ENCODE measurements around the gene YTHDC1.
"Not testable (repeated sequence)": the region's sequence is repeated elsewhere in the genome, so short reads cannot be mapped to it uniquely, and the experiment has no call there.

YTHDC1 gene

DNA sequence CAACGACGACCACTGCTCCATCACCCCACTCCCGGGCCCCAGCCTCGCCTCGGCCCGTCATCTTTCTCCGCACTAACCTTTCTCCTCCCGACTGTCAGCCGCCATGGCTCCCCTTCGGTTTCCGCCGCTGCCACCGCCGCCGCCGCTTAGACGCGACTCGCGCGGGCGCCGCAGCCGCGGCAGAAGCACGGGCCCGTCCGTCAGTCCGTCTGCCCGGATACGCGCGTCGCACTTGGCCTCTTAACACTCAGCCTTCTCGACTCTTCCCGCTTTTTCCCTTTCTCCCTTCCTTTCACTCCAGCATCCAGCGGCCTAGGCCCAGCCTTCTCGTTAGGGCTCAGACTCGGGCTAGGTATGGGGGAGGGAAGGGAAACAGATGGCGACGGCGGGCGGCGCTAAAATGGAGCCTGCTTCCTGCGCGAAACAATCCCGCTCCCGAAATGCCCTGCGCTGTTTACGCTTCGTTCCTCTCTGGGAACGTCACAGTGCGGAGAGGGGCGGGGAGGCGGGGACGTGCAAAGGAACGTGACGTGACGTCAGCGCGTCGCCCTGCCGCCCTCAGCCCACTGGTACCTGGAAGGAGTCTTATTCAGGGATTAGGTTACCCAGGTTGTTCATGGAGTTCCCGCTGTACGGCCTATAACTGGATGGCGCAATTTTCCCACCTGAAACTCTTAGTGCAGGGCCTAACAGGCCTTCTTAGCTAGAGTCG lies at the start of gene YTHDC1:
YTHDC1 (minus strand) TSS at position 442 of the 712 bp plus-strand sequence; CDS start at position 105, 337 bp downstream.
- in situ Hi-C loops (cut with MboI; ENCODE audit: low sequenced_read_pairs): no loop called here

DNA sequence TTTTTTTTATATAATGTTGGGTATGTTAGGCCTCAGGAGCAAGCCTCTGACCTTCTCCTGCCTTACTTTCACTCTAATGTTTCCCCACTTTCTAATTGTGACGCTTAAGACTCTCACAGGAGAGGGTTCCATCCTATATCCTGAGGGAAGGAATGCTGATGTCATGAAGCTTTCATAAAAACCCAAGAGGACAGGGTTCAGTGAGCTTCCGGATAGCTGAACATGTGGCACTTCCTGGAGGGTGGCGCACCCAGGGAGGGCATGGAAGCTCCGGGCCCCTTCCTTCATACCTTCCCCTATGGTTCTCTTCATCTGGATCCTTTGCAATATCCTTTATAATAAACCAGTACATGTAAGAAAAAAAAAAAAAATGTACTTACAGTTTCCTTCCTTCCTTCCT lies 49.4 kb upstream of the YTHDC1 start:
- in situ Hi-C loops (cut with MboI; ENCODE audit: low sequenced_read_pairs): no loop called here

DNA sequence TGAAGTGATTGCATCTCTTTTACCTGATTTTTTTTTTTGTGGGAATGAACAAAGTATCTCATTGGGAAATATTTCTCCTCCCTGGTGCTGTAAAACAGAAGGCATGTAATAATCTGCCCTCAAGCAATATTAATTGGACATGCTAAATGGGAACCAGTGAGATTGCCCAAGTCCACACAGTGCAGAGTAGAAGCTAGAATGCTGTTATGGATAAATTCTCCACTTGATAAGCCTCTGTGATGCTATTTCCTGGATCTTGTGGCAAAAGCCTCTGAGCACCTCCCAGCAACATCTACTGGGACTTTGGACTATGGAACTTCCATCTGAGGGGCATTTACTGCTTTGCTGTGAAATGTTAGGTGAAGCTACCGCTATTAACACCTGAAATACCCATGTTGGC lies 46.9 kb upstream of the YTHDC1 start:
- in situ Hi-C loops (cut with MboI; ENCODE audit: low sequenced_read_pairs): no loop called here

DNA sequence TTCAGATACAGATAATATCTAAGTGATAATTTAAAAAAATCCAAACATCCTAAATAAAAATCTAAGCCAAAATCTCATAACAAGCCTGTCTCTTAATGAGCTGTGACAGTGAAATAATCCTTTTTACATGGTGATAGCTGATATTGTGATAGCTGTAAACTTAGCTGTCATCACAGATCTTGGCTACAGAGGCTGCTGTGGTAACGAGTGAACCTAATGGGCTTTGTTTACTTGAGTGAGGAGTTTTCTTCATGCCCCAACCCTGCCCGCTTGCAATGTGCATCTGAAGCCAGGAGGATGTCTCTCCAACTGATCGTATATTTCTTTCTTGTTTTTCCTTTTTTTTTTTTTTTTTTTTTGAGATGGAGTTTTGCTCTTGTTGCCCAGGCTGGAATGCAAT lies 41.5 kb upstream of the YTHDC1 start:
- in situ Hi-C loops (cut with MboI; ENCODE audit: low sequenced_read_pairs): no loop called here

DNA sequence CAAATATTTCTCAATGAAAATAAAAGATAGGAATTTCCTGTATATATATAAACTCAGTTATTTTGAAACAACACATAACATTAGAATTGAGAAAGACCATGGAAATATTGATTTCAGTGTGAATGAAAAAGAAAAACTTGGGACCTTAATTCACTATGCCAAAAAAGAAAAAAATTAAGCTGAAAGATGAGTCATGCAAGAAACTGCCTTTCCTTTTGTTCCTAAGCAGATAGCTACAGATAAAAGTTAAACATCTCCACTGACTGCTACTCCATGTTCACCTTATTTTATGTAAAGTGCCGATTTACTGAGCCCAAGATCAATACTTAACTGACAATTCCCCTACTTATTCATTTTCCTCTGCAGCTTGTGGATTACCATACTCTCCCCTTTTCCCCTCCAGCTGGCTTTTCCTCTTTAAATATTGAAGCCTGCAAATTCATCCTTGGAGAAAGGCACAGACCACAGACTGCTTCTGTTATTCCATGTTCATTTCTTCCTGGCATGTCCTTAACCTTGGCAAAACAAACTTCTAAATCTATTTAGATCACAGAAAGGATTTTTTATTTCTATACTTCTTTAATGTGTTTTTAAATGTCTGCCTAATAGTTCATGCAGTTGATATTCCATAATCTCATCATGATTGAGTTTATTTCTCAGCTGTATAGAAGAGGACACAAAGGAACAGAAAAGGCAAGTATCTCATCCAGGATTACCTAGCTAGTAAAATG lies 40.5 kb upstream of the YTHDC1 start:
- in situ Hi-C loops (cut with MboI; ENCODE audit: low sequenced_read_pairs): no loop called here

DNA sequence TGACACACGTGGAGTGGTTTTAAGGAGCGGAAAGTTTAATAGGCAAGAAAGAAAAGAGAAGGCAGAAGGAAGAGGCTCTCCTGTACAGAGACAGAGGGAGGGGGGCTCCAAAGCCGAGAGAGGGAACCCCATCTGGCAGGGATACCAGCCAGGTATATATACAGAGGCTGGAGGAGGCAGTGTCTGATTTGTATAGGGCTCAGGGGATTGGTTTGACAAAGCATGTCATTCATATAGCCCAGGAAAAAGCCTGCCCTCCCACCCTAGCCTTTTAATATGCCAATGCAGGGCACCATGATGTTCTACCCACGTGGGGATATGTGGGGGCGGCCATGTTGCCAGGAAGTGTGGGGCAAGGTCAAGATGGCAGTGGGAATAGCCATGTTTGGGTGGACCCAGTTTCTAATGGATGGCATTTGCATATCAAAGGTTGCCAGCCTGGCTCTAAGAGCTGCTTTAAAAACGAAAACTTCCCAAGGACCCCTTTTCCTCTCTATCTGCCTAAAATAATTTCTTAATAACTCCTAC lies 39.6 kb upstream of the YTHDC1 start:
- in situ Hi-C loops (cut with MboI; ENCODE audit: low sequenced_read_pairs): not testable (repeated sequence)

DNA sequence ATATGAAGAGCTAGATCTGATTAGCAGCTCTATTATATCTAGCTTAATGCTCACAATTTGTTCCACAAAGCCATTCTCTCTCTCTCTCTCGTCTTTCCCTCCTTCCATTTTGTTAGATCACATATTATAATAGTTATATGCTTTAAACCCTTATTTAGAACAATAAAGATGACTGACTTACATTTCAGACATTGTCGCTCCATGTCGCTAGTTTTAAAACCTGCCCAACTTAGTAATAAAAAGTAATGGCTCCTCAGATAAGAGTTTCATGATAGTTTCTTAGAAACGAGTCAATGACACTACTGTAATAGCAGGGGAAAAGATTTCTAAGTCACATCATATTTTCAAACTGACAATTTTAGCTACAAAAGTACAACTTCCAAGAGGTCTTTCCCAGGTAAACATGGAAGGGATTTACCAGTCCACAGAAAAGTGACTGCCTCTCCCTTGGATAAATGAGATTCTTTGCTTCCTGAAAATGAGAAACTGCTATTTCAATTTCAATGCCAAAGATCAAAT lies 38.5 kb upstream of the YTHDC1 start:
- in situ Hi-C loops (cut with MboI; ENCODE audit: low sequenced_read_pairs): no loop called here

DNA sequence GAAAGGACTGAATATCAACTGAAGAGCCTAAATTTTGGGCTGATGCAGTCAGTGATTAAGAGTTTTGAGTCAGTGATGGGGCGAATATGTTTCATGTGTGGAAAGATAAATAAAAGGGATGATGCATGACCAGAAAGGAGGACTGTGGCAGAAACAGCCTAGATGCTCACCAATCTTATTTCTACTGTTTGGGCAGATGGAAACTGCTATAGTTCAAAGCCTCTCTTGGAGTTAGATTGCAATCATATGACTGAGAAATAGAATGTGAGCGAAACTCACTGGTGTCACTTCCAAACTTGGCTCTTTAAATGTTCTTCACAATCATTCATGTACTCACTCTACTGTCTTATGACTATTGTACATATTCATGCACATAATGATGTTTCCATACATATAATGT lies 35.4 kb upstream of the YTHDC1 start:
- in situ Hi-C loops (cut with MboI; ENCODE audit: low sequenced_read_pairs): no loop called here

DNA sequence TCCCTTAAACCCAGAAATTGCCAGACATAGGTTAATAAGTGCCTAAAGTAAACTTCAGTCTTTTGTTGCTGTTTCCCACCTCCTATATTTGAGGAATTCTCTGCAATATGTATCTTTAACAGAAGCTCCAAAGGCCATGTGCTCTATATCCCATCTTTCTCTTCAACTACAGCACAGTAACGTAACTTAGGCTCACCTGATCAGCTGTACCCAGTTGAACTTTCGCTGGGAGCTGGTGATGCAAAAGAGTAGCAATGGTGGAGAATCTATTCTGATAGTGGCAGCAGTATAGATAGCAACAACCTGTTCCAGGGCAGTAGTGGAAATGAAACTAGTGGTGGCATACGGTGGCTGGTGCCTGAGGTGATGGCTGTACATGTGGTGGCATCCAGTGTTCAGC lies 33.2 kb upstream of the YTHDC1 start:
- in situ Hi-C loops (cut with MboI; ENCODE audit: low sequenced_read_pairs): no loop called here

DNA sequence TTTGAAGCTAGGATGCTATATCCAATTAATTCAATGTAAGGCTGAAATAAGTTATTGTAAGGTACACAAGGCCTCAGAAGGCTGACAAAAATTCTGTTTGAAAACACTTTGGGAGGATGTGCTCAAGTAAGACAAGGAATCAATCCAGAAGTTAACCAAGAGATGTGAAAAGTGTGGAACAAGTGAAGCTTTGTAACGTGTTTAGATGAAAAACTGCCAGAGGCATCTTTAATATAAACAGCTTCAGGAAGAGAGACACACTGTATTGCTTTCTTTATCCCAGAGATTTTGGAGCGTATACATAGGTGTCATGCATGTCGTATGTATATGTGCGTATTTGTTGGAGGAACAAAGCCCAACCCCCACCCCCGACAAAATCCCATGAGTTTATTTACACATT lies 28.3 kb upstream of the YTHDC1 start:
- in situ Hi-C loops (cut with MboI; ENCODE audit: low sequenced_read_pairs): no loop called here

DNA sequence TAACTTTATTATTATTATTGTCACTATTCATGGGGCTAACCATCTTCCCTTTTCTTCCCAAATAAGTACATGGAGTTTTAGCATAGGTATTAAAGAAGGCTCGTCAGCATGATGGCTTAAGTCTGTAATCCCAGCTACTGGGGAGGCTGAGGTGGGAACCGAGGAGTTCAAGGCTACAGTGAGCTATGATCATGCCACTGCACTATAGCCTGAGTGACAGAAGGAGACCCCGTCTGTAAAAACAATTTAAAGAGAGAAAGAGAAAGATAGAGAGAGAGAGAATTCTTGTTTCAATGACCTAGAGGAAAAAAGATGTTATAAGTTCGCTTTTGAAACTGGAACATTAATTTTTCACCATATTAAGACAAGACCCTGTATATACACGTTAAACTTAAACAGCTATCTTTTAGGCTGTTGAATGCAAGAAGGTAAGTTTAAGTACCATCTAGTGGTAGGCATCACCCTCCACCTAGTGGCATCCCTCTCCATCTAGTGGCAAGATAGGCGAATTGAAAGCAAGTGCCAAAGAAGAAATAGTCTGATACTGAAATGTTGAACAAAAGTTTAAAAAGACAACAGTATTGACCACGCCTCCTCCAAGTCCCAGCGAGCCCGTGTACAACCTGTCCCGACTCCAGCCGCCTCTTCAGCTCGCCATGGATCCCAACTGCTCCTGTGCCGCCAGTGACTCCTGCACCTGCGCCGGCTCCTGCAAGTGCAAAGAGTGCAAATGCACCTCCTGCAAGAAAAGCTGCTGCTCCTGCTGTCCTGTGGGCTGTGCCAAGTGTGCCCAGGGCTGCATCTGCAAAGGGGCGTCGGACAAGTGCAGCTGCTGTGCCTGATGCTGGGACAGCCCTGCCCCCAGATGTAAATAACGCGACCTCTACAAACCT lies 26.0 kb upstream of the YTHDC1 start:
- in situ Hi-C loops (cut with MboI; ENCODE audit: low sequenced_read_pairs): no loop called here

DNA sequence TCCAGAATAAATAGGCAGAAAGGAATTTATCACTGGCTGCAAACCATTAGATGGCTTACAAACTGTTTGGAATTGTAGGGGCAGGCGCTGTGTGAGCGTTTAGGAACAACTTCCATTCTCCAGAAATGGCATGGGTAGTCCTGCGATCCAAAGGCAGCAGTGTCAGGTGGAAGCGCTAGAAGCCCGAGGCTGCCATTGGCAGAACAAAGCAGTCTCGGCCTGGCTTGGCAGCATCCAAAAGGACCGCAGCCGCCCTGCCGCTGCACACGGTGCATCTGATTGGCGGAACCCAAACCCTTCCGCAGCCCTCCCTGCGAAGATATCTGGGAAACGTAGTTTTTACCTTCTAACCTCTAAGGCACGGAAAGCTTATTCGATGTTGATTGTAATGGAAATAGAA lies 23.6 kb upstream of the YTHDC1 start:
- in situ Hi-C loops (cut with MboI; ENCODE audit: low sequenced_read_pairs): no loop called here

DNA sequence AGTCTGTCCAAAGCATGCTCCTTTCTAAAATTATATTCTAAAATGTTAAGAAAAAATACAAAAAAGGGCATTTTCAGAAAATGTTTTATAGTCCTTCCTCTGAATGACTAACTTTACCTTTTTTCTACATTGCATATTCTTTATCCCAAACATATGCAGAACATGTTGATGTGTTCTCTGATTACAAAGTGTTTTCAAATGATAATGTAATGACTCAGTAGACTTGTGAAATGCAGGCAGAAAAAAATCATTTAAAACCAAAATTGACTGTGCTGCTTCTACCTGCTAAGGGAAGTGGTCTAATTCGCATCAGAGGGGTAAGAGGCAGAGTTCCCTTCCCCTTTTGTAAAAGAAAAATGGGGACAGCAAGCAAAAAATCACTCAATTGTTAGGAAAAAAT lies 22.7 kb upstream of the YTHDC1 start:
- in situ Hi-C loops (cut with MboI; ENCODE audit: low sequenced_read_pairs): no loop called here

DNA sequence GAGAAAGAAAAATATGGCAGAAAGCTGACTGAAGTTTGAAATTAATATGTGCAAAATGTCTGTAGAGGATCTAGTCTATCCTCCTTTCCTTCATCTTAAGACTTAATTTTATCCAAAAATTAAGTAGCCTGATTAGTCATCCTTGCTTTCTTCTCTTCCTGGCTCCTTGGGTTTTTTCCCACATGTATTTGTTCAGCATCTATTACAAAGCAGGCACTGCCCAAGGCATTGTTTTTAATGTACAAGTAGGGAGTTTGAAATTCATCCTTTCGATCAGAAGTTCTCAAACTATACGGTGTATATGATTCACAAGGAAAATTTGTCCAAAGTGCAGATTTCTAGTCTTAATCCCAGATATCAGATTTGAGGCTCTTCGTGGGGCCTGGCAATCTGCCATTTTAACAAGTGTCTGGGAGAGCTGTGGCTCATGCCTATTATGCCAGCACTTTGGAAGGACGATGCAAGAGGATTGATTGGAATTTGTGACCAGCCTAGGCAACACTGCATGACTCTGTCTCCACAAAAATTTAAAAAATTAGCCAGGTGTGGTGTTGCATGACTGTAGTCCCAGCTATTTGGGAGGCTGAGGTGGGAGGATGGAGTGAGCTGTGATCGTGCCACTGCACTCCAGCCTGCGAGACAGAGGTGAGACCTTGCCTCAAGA lies 19.4 kb upstream of the YTHDC1 start:
- in situ Hi-C loops (cut with MboI; ENCODE audit: low sequenced_read_pairs): no loop called here

DNA sequence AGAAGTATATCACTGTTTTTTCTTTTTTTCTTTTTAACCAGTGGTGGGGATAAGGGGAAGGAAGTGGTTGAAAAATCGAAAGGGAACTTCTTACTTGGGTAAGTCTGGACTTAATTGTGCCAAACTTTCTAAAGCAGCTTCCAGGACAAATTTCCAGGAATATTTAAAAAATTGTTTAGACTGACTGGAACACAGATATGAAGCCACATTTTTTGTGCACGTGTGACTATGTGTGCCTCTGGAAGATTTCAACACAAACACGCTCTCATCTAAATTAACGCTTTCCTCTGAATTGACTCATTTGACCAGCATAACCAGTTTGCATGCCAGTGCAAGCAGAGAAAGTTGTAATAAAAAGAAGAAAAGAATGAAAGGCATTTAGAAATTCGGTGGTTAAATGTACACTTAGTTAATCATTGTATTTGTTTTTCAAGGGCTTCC lies 18.8 kb upstream of the YTHDC1 start:
- in situ Hi-C loops (cut with MboI; ENCODE audit: low sequenced_read_pairs): no loop called here

DNA sequence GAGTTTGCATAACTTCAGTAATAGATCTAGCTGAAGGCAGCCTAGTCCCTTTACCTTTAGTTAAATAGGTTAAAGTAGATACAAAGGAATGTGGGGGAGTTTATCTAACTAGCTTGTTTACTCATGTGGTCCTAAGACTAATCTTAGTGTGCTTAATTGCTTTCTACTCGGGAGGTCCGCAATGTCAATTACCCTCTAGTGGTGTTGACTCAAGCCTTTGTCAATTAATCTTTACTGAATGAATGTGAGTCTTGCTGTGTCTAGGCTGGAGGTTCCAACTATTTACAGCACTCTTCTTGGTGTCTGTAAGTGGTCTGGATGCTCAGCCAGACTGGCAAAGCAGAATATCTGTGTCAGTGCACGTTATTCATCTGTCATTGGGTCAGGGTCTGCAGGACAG lies 17.9 kb upstream of the YTHDC1 start:
- in situ Hi-C loops (cut with MboI; ENCODE audit: low sequenced_read_pairs): no loop called here

DNA sequence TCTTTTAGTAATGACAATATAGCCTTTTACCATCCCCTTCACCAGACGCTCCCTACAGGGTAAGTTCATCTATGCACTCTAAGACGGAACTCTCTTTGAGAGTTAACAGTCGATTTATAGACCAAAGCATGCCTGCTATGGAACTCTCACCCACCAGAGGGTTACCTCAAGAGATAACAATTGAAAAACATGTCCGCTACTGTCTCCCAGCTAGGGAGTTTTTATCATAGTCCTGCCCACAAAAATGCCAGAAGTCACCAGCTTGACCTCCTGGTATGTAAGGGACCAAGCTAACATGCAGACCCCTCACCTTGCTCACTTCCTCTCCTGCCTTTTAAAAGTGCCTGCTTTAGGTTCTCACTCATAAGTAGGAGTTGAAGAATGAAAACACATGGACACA lies 16.7 kb upstream of the YTHDC1 start:
- in situ Hi-C loops (cut with MboI; ENCODE audit: low sequenced_read_pairs): no loop called here

DNA sequence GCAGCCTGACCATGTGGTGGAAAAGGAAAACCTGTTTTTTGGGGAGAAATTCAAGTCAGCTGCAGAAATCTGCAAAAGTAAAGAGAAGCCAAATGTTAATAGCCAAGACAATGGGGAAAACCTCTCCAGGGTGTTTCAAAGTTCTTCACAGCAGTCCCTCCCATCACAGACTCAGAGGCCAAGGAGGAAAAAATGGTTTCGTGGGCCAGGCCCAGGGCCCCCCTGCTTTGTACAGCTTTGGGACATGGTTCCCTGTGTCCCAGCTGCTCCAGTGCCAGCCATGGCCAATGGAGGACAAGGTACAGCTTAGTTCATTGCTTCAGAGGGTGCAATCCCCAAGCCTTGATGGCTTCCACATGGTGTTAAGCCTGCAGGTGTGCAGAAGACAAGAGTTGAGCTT lies 15.2 kb upstream of the YTHDC1 start:
- in situ Hi-C loops (cut with MboI; ENCODE audit: low sequenced_read_pairs): no loop called here

DNA sequence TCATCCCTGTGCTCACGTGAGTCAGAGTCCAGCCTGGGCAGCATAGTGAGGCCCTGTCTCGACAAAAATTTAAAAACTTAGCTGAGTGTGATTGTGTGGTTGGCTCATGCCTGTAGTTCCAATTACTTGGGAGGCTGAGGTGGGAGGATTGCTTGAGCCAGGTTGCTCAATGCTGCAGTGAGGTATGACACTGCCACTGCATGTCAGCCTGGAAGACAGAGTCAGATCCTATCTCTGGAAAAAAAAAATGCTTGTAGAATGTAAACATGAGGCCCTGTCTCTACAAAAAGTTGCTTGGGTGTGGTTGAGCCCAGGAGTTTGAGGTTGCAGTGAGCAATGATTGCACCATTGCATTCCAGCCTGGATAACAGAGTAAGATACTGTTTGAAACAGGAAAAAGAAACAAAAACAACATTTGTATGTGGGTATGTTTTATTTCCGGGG lies 11.3 kb upstream of the YTHDC1 start:
- in situ Hi-C loops (cut with MboI; ENCODE audit: low sequenced_read_pairs): no loop called here

DNA sequence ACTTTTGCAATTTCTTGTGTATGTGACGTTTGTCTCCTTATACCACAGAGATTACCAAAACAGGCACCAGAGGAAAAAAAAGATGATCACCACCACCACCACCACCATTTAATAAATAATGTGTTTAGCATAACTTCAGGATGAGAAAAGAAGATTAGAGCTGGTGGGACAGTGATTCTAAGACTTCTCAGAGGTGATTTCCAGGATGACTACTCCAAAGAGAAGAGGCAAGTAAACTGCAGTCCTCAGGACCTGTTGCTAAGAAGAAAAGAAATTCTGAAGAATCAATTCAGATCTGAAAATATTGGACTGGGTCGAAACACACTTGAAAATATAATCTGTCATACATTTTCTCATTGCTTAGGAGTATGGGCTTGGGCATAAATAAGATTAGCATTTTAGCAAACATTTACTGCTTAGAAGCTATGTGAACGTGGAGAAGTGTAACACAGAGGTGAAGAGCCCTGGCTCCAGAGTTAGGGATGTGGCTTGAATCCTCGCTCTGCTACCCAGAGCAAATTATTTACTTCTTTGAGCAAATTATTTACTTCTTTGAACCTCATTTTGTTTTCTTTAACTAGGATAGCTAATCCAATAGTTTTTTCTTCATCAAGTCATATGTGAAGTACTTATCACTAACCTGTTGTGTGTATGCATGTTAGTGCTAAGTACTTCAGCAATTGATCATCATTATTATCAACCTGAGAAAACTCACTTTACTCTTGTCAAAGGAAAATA lies 10.5 kb upstream of the YTHDC1 start:
- in situ Hi-C loops (cut with MboI; ENCODE audit: low sequenced_read_pairs): no loop called here
